Endothelial cell of umbilical vein (primary cell): Measurements from ENCODE around the gene USP17L10. TPM values are rescaled to one million over a fixed set of nuclear protein-coding genes. Genes with fewer than 3 reads are reported as not detected.
"Not testable (repeated sequence)": the region's sequence is repeated elsewhere in the genome, so short reads cannot be mapped to it uniquely, and the experiment has no call there.

Source experiments
- BruUV-seq: library from RNA; stranded (reverse); fragments of 400-500 nt; replicated peaks from 2 replicates; lab custom pipeline; 2021; lab: Mats Ljungman, UMichigan
- CTCF ChIA-PET: fragments of 300-600, 350-600 bp; sonication (Branson Sonifier 250); formaldehyde crosslinking; loops from one replicate; lab custom pipeline; 2021; ENCODE audit warnings: antibody characterized with exemption, inconsistent platforms; lab: Charles Lee
- POLR2A ChIA-PET: fragments of 300-600, 350-600 bp; sonication (Branson Sonifier 250); formaldehyde crosslinking; loops from one replicate; lab custom pipeline; 2021; ENCODE audit warnings: antibody characterized with exemption, inconsistent platforms; lab: Charles Lee
- DNase-seq: peaks from one replicate; pipeline ENCODE4 v3.0.0-alpha.2; 2011; ENCODE audit warnings: low read depth, low spot score
- FAIRE-seq: peaks from 2 replicates; lab custom pipeline; 2011; peaks lifted over from hg19 to GRCh38; lab: Jason Lieb, UNC
- H2AFZ ChIP-seq: 2 replicates; pipeline ENCODE4 v1.6.0; 2012; ENCODE audit warnings: low read depth, low read length, control low read depth, inconsistent platforms
- H3K27ac ChIP-seq: 2 replicates; pipeline ENCODE4 v1.5.1; 2011; ENCODE audit warnings: low read depth, mild to moderate bottlenecking, control low read depth, low read length, moderate library complexity; ENCODE audit not compliant: insufficient read depth
- H3K27me3 ChIP-seq, 2 experiments: 2 replicates each; pipeline versions ENCODE4 v1.6.0 to v1.6.1; 2011; ENCODE audit warnings: low read length in 2 of 2, mixed read lengths in 1 of 2; ENCODE audit not compliant: control insufficient read depth in 2 of 2, insufficient read depth in 2 of 2
- H3K36me3 ChIP-seq, 2 experiments: 2 replicates in 1 of 2; 3 replicates in 1 of 2; pipeline ENCODE4 v1.5.1; 2011; ENCODE audit warnings: low read length in 2 of 2, mild to moderate bottlenecking in 1 of 2, moderate library complexity in 1 of 2; ENCODE audit not compliant: control insufficient read depth in 2 of 2, insufficient read depth in 2 of 2; ENCODE audit errors: extremely low read depth in 1 of 2
- H3K4me1 ChIP-seq: 3 replicates; pipeline ENCODE4 v1.5.1; 2011; ENCODE audit warnings: mild to moderate bottlenecking, low read length; ENCODE audit not compliant: control insufficient read depth, insufficient read depth; ENCODE audit errors: extremely low read depth
- H3K4me2 ChIP-seq: 2 replicates; pipeline ENCODE4 v1.6.1; 2011; ENCODE audit warnings: low read length, control low read depth, mixed read lengths; ENCODE audit not compliant: insufficient read depth
- H3K4me3 ChIP-seq, 3 experiments: fragments of 200-600 bp in 1 of 3; sonication (generic), shearing (Covaris generic) in 1 of 3; replicated peaks in 1 of 3; 2 replicates each; pipeline ENCODE4 v1.5.1; 2011 to 2016; ENCODE audit warnings: control low read depth in 3 of 3, low read length in 3 of 3, mild to moderate bottlenecking in 2 of 3, inconsistent platforms in 1 of 3, low read depth in 1 of 3, moderate library complexity in 1 of 3; ENCODE audit not compliant: insufficient read depth in 1 of 3
- H3K79me2 ChIP-seq: 2 replicates; pipeline ENCODE4 v1.6.0; 2012; ENCODE audit warnings: low read length, inconsistent platforms; ENCODE audit not compliant: control insufficient read depth, insufficient read depth
- H3K9ac ChIP-seq: replicated peaks from 2 replicates; pipeline ENCODE3; 2011; ENCODE audit warnings: low read length, control low read depth; ENCODE audit not compliant: insufficient read depth; ENCODE audit errors: extremely low read depth
- H3K9me1 ChIP-seq: replicated peaks from 3 replicates; pipeline ENCODE4 v1.6.0; 2011; ENCODE audit warnings: mild to moderate bottlenecking, low read length; ENCODE audit not compliant: control insufficient read depth, insufficient read depth; ENCODE audit errors: extremely low read depth
- H3K9me3 ChIP-seq: replicated peaks from 2 replicates; pipeline ENCODE4 v1.5.1; 2012; ENCODE audit warnings: low read length, inconsistent platforms; ENCODE audit not compliant: control insufficient read depth, insufficient read depth
- H4K20me1 ChIP-seq: replicated peaks from 2 replicates; pipeline ENCODE3; 2011; ENCODE audit warnings: mild to moderate bottlenecking, low read length; ENCODE audit not compliant: control insufficient read depth, insufficient read depth; ENCODE audit errors: extremely low read depth
- dilution Hi-C: fragments of 300-500 bp; cut with MboI; formaldehyde crosslinking; loops from one replicate; pipeline ENCODE4 v1.15.0; 2019; ENCODE audit warnings: low sequenced_read_pairs; ENCODE audit not compliant: extremely low pct_ligation_motif_present
- intact Hi-C: fragments of 100-400 bp; cut with micrococcal nuclease; formaldehyde crosslinking; loops from one replicate; pipeline ENCODE4 v1.10.0; 2022
- polyA plus RNA-seq, 4 experiments: library from polyadenylated mRNA; depleted of rRNA in 3 of 4; stranded (reverse) in 3 of 4; unstranded in 1 of 4; fragments of >200 nt; gene quantifications; 2 replicates each; pipeline versions ENCODE4 v1.2.1 to v1.2.3, GENCODE V29; 2011 to 2012; ENCODE audit warnings: missing spikeins in 1 of 4
- total RNA-seq: library from RNA; stranded (reverse); gene quantifications from 2 replicates; pipeline ENCODE4 v1.2.3, GENCODE V29; 2021

The USP17L10 gene
- total and polyA plus RNA-seq, 2 donors (not counting 3 experiments of a cell fraction or from before 2014, with no cell fraction given): not detected

DNA sequence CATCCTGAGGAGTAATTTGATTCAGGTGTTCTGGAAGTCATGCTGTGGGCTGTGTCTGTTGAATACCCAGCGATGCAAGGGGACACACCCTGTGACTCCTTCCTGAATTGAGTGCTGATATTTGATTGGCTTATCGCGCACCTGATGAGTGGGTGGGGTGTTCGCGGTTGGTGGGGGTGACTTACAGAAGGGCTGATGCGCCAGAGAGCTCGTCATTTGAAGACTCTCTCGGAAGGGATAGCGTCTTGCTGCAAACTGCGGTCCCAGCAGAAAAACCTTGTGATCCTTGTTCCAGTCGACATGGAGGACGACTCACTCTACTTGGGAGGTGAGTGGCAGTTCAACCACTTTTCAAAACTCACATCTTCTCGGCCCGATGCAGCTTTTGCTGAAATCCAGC is 4.6 kb downstream of the USP17L10 start, which contains the start of gene USP17L11:
TSS of gene USP17L11 (plus strand) at position 301 of the 400 bp plus-strand sequence. CDS start at position 301, 0 bp downstream.
- FAIRE-seq, H3K27ac ChIP-seq, H2AFZ ChIP-seq, H3K4me3 ChIP-seq, H3K79me2 ChIP-seq, BruUV-seq, H3K36me3 ChIP-seq, H3K9me1 ChIP-seq, intact Hi-C loops, H3K9me3 ChIP-seq, POLR2A ChIA-PET, H3K4me2 ChIP-seq, H3K4me1 ChIP-seq, CTCF ChIA-PET, H3K9ac ChIP-seq, H4K20me1 ChIP-seq, DNase-seq, dilution Hi-C loops, H3K27me3 ChIP-seq: not testable (repeated sequence)

DNA sequence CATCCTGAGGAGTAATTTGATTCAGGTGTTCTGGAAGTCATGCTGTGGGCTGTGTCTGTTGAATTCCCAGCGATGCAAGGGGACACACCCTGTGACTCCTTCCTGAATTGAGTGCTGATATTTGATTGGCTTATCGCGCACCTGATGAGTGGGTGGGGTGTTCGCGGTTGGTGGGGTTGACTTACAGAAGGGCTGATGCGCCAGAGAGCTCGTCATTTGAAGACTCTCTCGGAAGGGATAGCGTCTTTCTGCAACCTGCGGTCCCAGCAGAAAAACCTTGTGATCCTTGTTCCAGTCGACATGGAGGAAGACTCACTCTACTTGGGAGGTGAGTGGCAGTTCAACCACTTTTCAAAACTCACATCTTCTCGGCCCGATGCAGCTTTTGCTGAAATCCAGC is 9.4 kb downstream of the USP17L10 start, which contains the start of gene USP17L12:
TSS of gene USP17L12 (plus strand) at position 301 of the 400 bp plus-strand sequence. CDS start at position 301, 0 bp downstream.
- H3K27ac ChIP-seq, H3K27me3 ChIP-seq, H3K79me2 ChIP-seq, intact Hi-C loops, H3K4me3 ChIP-seq, CTCF ChIA-PET, H3K36me3 ChIP-seq, H4K20me1 ChIP-seq, DNase-seq, BruUV-seq, FAIRE-seq, H3K9me1 ChIP-seq, H3K9me3 ChIP-seq, dilution Hi-C loops, H2AFZ ChIP-seq, H3K4me2 ChIP-seq, H3K4me1 ChIP-seq, H3K9ac ChIP-seq, POLR2A ChIA-PET: not testable (repeated sequence)

DNA sequence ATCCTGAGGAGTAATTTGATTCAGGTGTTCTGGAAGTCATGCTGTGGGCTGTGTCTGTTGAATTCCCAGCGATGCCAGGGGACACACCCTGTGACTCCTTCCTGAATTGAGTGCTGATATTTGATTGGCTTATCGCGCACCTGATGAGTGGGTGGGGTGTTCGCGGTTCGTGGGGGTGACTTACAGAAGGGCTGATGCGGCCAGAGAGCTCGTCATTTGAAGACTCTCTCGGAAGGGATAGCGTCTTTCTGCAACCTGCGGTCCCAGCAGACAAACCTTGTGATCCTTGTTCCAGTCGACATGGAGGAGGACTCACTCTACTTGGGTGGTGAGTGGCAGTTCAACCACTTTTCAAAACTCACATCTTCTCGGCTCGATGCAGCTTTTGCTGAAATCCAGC is 14.1 kb downstream of the USP17L10 start, which contains the start of gene USP17L13:
TSS of gene USP17L13 (plus strand) at position 301 of the 400 bp plus-strand sequence. CDS start at position 301, 0 bp downstream.
- H3K4me3 ChIP-seq, H3K9me1 ChIP-seq, POLR2A ChIA-PET, H3K36me3 ChIP-seq, H3K79me2 ChIP-seq, dilution Hi-C loops, H3K27me3 ChIP-seq, BruUV-seq, CTCF ChIA-PET, H4K20me1 ChIP-seq, H3K4me2 ChIP-seq, H3K27ac ChIP-seq, H3K9me3 ChIP-seq, FAIRE-seq, DNase-seq, H3K4me1 ChIP-seq, intact Hi-C loops, H2AFZ ChIP-seq, H3K9ac ChIP-seq: not testable (repeated sequence)

DNA sequence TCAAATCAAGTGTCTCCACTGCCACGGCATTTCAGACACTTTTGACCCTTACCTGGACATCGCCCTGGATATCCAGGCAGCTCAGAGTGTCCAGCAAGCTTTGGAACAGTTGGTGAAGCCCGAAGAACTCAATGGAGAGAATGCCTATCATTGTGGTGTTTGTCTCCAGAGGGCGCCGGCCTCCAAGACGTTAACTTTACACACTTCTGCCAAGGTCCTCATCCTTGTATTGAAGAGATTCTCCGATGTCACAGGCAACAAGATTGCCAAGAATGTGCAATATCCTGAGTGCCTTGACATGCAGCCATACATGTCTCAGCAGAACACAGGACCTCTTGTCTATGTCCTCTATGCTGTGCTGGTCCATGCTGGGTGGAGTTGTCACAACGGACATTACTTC is 19.8 kb downstream of the USP17L10 start:
- H2AFZ ChIP-seq, H3K79me2 ChIP-seq, CTCF ChIA-PET, intact Hi-C loops, DNase-seq, dilution Hi-C loops, H4K20me1 ChIP-seq, FAIRE-seq, H3K4me1 ChIP-seq, BruUV-seq, POLR2A ChIA-PET, H3K27me3 ChIP-seq, H3K36me3 ChIP-seq, H3K9me3 ChIP-seq, H3K4me2 ChIP-seq, H3K9me1 ChIP-seq, H3K27ac ChIP-seq, H3K4me3 ChIP-seq, H3K9ac ChIP-seq: not testable (repeated sequence)
